Gastrocnemius medialis (tissue), 4 donors: ENCODE data around the gene OGT.

Experiments used
- CTCF ChIP-seq, 5 experiments: fragments of 450-650 bp in 3 of 5; fragments of 200-600 bp in 2 of 5; sonication (generic) in 2 of 5; IDR thresholded peaks in 4 of 5; conservative IDR thresholded peaks in 1 of 5; 1 replicate in 4 of 5; 2 replicates in 1 of 5; pipeline ENCODE4 v1.5.1; 2016 to 2019; ENCODE audit warnings: antibody characterized with exemption in 5 of 5, mild to moderate bottlenecking in 3 of 5, moderate library complexity in 3 of 5
- POLR2A ChIP-seq, 2 donors: fragments of 450-650 bp; IDR thresholded peaks; one replicate each; pipeline ENCODE4 v1.6.1; 2017; ENCODE audit warnings: antibody characterized with exemption in 2 of 2, mild to moderate bottlenecking in 2 of 2, moderate library complexity in 2 of 2

GRCh38 chrX:71619986-71620385 is 87.1 kb downstream of the OGT start:
- TF ChIP-seq POLR2A (IDR thresholded peaks at IDR 0.05) = no peak
- no peak for TF ChIP-seq CTCF (IDR thresholded peaks at IDR 0.05 in 4 of 5, conservative IDR thresholded peaks at IDR 0.05 in 1 of 5)
